GM12865 (cell line): ENCODE data around the gene KBTBD12.

Experiments
- DNase-seq: peaks from one replicate; pipeline ENCODE4 v3.0.0; 2010; ENCODE audit warnings: low read depth
- H3K4me3 ChIP-seq: 2 replicates; pipeline ENCODE4 v1.5.1; 2011; ENCODE audit warnings: mild to moderate bottlenecking, low read depth, low read length, control low read depth
- TF ChIP-seq, protein P1 (sequence below): IDR thresholded peaks from 2 replicates; pipeline ENCODE4 v1.5.1; 2011; ENCODE audit warnings: low read length, control low read depth, low read depth, inconsistent platforms; ENCODE audit not compliant: insufficient read depth; ENCODE audit errors: missing control alignments

KBTBD12 gene

DNA sequence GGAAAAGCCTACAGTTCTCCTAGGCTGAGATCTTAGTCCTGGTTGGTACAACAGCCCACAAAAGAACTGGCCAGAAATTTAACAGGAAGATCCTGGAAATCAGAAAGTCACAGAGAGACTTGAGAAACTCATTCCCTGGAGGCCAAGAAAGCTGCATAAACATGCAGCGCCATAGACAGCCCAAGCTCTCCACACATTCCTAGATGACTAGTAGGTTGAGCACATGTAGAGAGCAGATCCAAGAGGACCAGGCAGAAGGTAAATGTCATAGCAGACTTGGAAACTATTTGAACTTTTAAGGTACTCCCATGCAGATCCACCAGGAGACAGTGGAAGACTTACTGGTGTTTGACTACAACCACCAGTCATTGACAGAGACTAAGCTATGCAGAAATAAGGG, 18.4 kb downstream of the KBTBD12 start:
- no peak overlapping the region for H3K4me3 ChIP-seq
- TF ChIP-seq, protein P1, sequence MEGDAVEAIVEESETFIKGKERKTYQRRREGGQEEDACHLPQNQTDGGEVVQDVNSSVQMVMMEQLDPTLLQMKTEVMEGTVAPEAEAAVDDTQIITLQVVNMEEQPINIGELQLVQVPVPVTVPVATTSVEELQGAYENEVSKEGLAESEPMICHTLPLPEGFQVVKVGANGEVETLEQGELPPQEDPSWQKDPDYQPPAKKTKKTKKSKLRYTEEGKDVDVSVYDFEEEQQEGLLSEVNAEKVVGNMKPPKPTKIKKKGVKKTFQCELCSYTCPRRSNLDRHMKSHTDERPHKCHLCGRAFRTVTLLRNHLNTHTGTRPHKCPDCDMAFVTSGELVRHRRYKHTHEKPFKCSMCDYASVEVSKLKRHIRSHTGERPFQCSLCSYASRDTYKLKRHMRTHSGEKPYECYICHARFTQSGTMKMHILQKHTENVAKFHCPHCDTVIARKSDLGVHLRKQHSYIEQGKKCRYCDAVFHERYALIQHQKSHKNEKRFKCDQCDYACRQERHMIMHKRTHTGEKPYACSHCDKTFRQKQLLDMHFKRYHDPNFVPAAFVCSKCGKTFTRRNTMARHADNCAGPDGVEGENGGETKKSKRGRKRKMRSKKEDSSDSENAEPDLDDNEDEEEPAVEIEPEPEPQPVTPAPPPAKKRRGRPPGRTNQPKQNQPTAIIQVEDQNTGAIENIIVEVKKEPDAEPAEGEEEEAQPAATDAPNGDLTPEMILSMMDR, result no peak
- no peak for DNase-seq

DNA sequence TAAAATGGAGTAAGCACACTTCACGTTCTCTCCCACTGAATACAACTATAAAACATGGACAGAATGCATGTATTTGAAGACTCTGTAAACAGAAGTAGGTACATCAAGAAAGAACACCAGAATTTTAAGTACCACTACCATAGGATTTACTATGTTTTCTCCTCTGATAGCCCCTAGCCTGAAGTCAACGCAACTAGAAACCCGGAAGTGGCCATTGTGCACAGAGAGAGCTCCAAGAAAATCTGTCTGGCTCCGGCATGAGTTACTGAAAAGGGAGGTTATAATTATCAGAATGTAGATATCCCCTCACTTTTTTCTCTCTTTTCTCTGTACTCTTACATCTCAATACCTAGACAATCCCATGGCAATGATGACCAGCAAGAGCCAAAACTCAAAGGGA, 23.8 kb downstream of the KBTBD12 start:
- H3K4me3 ChIP-seq, result no peak overlapping the region
- DNase-seq, result no peak
- TF ChIP-seq, protein P1, result no peak

DNA sequence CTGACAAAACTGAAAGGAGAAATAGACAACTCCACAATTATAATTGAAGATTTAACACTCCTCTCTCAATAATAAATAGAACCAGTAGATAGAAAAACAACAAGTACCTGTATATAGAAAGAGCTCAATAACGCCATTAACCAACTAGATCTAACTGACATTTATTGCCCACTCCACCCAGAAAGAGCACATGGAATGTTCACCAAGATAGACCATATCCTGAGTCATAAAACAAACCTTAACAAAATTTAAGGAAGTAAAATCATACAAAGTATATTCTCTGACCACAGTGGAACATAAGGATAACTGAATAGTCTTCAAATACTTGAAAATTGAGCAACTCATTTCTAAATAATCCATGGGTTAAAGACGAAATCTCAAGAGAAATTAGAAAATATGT, 25.1 kb downstream of the KBTBD12 start:
- TF ChIP-seq, protein P1, result no peak
- no peak for DNase-seq
- H3K4me3 ChIP-seq, result no peak overlapping the region

DNA sequence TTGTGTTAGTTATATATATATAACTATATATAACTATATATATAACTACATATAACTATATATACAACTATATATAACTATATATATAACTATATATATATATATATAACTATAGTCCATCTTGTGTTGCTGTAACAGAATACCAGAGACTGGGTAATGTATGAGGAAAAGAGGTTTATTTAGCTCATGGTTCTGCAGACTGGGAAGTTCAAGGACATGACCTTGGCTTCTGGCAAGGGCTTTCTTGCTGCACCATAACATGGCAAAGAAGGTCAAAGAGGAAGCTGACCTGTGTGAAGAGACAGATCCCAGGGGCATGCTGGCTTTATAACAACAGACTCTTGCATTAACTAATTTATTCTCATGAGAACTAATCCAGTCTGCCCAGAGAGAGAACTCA, 27.6 kb downstream of the KBTBD12 start:
- DNase-seq, result no peak
- TF ChIP-seq, protein P1, result no peak
- H3K4me3 ChIP-seq, result no peak overlapping the region

DNA sequence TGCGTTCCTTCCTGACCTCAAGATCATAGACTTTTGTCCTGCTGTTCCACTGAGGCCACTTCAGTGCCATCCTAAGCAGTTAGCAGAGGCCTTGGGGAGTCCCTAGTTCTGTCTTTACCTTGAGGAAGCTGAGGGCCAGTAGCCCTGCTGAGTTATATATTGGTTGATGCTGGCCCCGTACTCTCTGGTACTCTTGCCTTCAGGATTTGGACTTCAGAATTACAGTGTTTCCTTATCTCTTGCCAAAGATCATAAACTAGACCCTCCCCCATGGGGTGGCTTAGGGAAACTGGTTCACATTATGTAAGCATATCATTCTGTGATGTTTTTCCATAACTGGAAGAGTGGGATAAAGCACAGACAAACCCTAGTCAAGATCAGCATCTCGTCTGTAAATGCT, 33.2 kb downstream of the KBTBD12 start:
- no peak overlapping the region for H3K4me3 ChIP-seq
- TF ChIP-seq, protein P1, result no peak
- DNase-seq, result no peak

DNA sequence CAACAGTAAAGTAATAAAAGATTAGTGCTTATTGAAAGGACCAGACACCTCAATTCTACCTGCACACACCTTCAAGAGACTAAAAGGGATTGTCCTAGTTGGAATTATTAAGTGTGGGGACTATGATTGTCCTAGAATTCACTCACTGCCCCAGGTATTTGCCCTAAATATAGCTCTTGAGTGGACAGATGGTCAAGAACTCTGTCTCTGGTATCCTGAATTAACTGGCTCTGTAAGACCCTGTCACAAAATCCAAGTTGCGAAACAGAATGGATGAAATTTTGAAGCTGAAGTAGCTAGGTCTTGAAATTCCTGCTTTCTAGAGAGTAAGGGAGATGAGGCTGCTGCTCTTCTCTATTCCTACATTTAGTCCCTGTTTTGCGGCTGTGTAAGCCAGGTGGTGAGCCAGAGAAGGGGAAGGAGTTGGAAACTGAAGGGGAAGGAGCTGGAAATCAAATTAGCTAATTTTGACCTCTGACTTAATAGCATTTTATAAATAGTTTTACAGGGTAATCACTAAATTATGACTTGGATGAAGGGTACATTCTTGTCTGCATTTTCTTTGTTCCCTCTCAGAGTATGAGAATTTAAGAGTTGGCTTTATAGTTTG, 34.5 kb downstream of the KBTBD12 start:
- no peak overlapping the region for H3K4me3 ChIP-seq
- TF ChIP-seq, protein P1, result no peak
- no peak for DNase-seq

DNA sequence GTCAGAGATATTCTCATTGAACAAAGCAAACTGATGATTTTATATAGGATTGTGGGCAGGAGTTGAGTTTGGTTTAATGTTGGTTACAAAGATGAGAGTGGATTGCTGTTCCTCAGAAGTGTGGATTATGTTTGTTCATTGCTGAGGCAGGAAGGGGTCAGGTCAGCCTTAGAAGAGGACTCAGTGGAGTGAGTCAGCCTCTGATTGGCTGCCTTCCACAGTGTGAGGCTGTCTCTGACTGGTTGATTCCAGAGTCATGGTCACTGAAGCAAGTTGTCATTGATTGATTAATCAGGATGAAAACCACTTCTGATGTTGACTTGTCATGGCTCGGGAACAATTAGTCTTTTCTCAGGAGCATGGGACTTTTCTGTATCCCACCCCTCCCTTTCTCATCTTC, 36.2 kb downstream of the KBTBD12 start:
- DNase-seq, result no peak
- H3K4me3 ChIP-seq, result no peak overlapping the region
- TF ChIP-seq, protein P1, result no peak
